IMR-90 (cell line): Measurements from ENCODE around the gene CYCS. TPM values are rescaled to one million over a fixed set of nuclear protein-coding genes. Genes with fewer than 3 reads are reported as not detected.

ENCODE experiments used
- ATAC-seq: fragments of 200-7000 bp; cut with Tn5 transposase; 2 replicates; pipeline ENCODE4 v1.9.1; 2020; ENCODE audit warnings: low read depth, mild to moderate bottlenecking, moderate library complexity
- BruUV-seq: library from RNA; stranded (reverse); fragments of 400-500 nt; replicated peaks from 2 replicates; lab custom pipeline; 2021; lab: Mats Ljungman, UMichigan
- CTCF ChIA-PET: fragments of 300-600 bp; formaldehyde crosslinking; extraction: SDS; loops from one replicate; lab custom pipeline; 2021; ENCODE audit warnings: antibody characterized with exemption; lab: Yijun Ruan, JAX
- POLR2A ChIA-PET: fragments of 300-600 bp; sonication (Branson Sonifier 250); formaldehyde crosslinking; loops from one replicate; lab custom pipeline; 2022; ENCODE audit warnings: antibody characterized with exemption; ENCODE audit not compliant: unreplicated experiment; lab: Charles Lee
- DNase-seq: peaks from one replicate; pipeline ENCODE4 v3.0.0; 2013
- H2AFZ ChIP-seq: replicated peaks from 2 replicates; pipeline ENCODE3; 2013; ENCODE audit warnings: low read length, mild to moderate bottlenecking; ENCODE audit not compliant: poor library complexity
- H2AK5ac ChIP-seq: 2 replicates; pipeline ENCODE4 v1.6.1; 2013; ENCODE audit warnings: low read depth, low read length, inconsistent platforms
- H2AK9ac ChIP-seq: replicated peaks from 2 replicates; pipeline ENCODE3; 2013; ENCODE audit warnings: mild to moderate bottlenecking, low read depth, low read length, moderate library complexity; ENCODE audit not compliant: poor library complexity
- H2BK120ac ChIP-seq: 2 replicates; pipeline ENCODE4 v1.6.1; 2013; ENCODE audit warnings: low read depth, low read length, inconsistent platforms
- H2BK15ac ChIP-seq: 3 replicates; pipeline ENCODE4 v1.6.1; 2013; ENCODE audit warnings: low read depth, low read length, inconsistent platforms
- H2BK20ac ChIP-seq: 2 replicates; pipeline ENCODE4 v1.6.1; 2013; ENCODE audit warnings: low read depth, mild to moderate bottlenecking, inconsistent platforms, low read length, moderate library complexity
- H2BK5ac ChIP-seq: 2 replicates; pipeline ENCODE4 v1.6.1; 2013; ENCODE audit warnings: mild to moderate bottlenecking, low read depth, low read length, inconsistent platforms; ENCODE audit not compliant: poor library complexity, severe bottlenecking
- H3K14ac ChIP-seq: replicated peaks from 2 replicates; pipeline ENCODE4 v1.6.1; 2013; ENCODE audit warnings: low read depth, low read length, inconsistent platforms
- H3K18ac ChIP-seq: 2 replicates; pipeline ENCODE4 v1.6.1; 2013; ENCODE audit warnings: low read depth, low read length, control low read depth
- H3K23ac ChIP-seq: 2 replicates; pipeline ENCODE4 v1.6.1; 2013; ENCODE audit warnings: low read depth, low read length, inconsistent platforms
- H3K27ac ChIP-seq: 2 replicates; pipeline ENCODE4 v1.5.1; 2013; ENCODE audit warnings: mild to moderate bottlenecking, control low read depth, low read length; ENCODE audit not compliant: insufficient read depth
- H3K27me3 ChIP-seq: 2 replicates; pipeline ENCODE4 v1.6.1; 2013; ENCODE audit warnings: low read length; ENCODE audit not compliant: control insufficient read depth, insufficient read depth
- H3K36me3 ChIP-seq: 2 replicates; pipeline ENCODE4 v1.6.1; 2013; ENCODE audit warnings: low read length, mixed read lengths; ENCODE audit not compliant: control insufficient read depth, insufficient read depth
- H3K4ac ChIP-seq: 2 replicates; pipeline ENCODE4 v1.6.1; 2013; ENCODE audit warnings: low read depth, low read length, inconsistent platforms
- H3K4me1 ChIP-seq: 2 replicates; pipeline ENCODE4 v1.6.1; 2013; ENCODE audit warnings: low read length, mixed read lengths; ENCODE audit not compliant: control insufficient read depth, insufficient read depth
- H3K4me2 ChIP-seq: 2 replicates; pipeline ENCODE4 v1.6.1; 2013; ENCODE audit warnings: low read depth, mild to moderate bottlenecking, control low read depth, low read length, moderate library complexity
- H3K4me3 ChIP-seq: 2 replicates; pipeline ENCODE4 v1.5.1; 2013; ENCODE audit warnings: low read depth, mild to moderate bottlenecking, control low read depth, low read length, moderate library complexity; ENCODE audit not compliant: insufficient read depth
- H3K56ac ChIP-seq: 2 replicates; pipeline ENCODE4 v1.6.1; 2013; ENCODE audit warnings: low read length, inconsistent platforms; ENCODE audit not compliant: insufficient read depth; ENCODE audit errors: extremely low read depth
- H3K79me1 ChIP-seq, 2 experiments: 2 replicates each; pipeline ENCODE4 v1.6.1; 2013; ENCODE audit warnings: low read length in 2 of 2, inconsistent platforms in 1 of 2, low read depth in 1 of 2
- H3K9ac ChIP-seq: 2 replicates; pipeline ENCODE4 v1.6.1; 2013; ENCODE audit warnings: low read depth, low read length, control low read depth
- H3K9me1 ChIP-seq: 2 replicates; pipeline ENCODE4 v1.6.1; 2013; ENCODE audit warnings: low read length, inconsistent platforms; ENCODE audit not compliant: insufficient read depth
- H3K9me3 ChIP-seq: 2 replicates; pipeline ENCODE4 v1.6.1; 2013; ENCODE audit warnings: low read length; ENCODE audit not compliant: control insufficient read depth, insufficient read depth
- H4K20me1 ChIP-seq: 2 replicates; pipeline ENCODE4 v1.6.1; 2013; ENCODE audit warnings: low read length, inconsistent platforms; ENCODE audit not compliant: insufficient read depth
- H4K5ac ChIP-seq: 2 replicates; pipeline ENCODE4 v1.6.1; 2013; ENCODE audit warnings: mild to moderate bottlenecking, low read depth, low read length, control low read depth
- H4K8ac ChIP-seq, 2 experiments: 2 replicates each; pipeline ENCODE4 v1.6.1; 2013; ENCODE audit warnings: low read depth in 2 of 2, low read length in 2 of 2, control low read depth in 1 of 2, inconsistent platforms in 1 of 2
- H4K91ac ChIP-seq: 2 replicates; pipeline ENCODE4 v1.6.1; 2013; ENCODE audit warnings: low read depth, low read length, inconsistent platforms; ENCODE audit not compliant: insufficient read depth
- BHLHE40 ChIP-seq: fragments of 150-350 bp; IDR thresholded peaks from 2 replicates; pipeline ENCODE4 v1.6.1; 2016; ENCODE audit warnings: mild to moderate bottlenecking, low read depth, low read length
- CEBPB ChIP-seq: IDR thresholded peaks from 2 replicates; pipeline ENCODE4 v1.6.1; 2012; ENCODE audit warnings: low read depth, low read length, improper control_type of control experiment
- CHD1 ChIP-seq: IDR thresholded peaks from 2 replicates; pipeline ENCODE4 v1.6.1; 2012; ENCODE audit warnings: low read depth, low read length, improper control_type of control experiment
- FOS ChIP-seq: fragments of 150-350 bp; IDR thresholded peaks from 2 replicates; pipeline ENCODE4 v1.6.1; 2016; ENCODE audit warnings: low read depth, low read length
- MAFK ChIP-seq: IDR thresholded peaks from 2 replicates; pipeline ENCODE4 v1.6.1; 2012; ENCODE audit warnings: low read depth, low read length, improper control_type of control experiment
- MAZ ChIP-seq: IDR thresholded peaks from 2 replicates; pipeline ENCODE4 v1.6.1; 2012; ENCODE audit warnings: low read depth, mild to moderate bottlenecking, low read length, improper control_type of control experiment, moderate library complexity, borderline replicate concordance
- MXI1 ChIP-seq: IDR thresholded peaks from 2 replicates; pipeline ENCODE4 v1.6.1; 2012; ENCODE audit warnings: low read depth, mild to moderate bottlenecking, low read length, moderate library complexity, borderline replicate concordance
- NFE2L2 ChIP-seq: fragments of 150-350 bp; IDR thresholded peaks from 2 replicates; pipeline ENCODE4 v1.6.1; 2016; ENCODE audit warnings: low read depth, mild to moderate bottlenecking, low read length
- POLR2A ChIP-seq: IDR thresholded peaks from 2 replicates; pipeline ENCODE4 v1.6.1; 2012; ENCODE audit warnings: mild to moderate bottlenecking, low read depth, low read length
- RAD21 ChIP-seq: IDR thresholded peaks from 2 replicates; pipeline ENCODE4 v1.6.1; 2012; ENCODE audit warnings: low read length, improper control_type of control experiment
- RCOR1 ChIP-seq: IDR thresholded peaks from 2 replicates; pipeline ENCODE4 v1.6.1; 2012; ENCODE audit warnings: mild to moderate bottlenecking, low read length, improper control_type of control experiment; ENCODE audit not compliant: insufficient replicate concordance
- RFX5 ChIP-seq: IDR thresholded peaks from 2 replicates; pipeline ENCODE4 v1.8.0; 2012; ENCODE audit warnings: low read depth, mild to moderate bottlenecking, low read length, moderate library complexity
- WGBS, 2 experiments: methylation state at CpG; one replicate each; pipeline versions ENCODE4 v1.1.5 to v1.1.7; 2013; ENCODE audit warnings: missing lambda C conversion rate in 2 of 2; ENCODE audit not compliant: insufficient read length in 1 of 2; ENCODE audit errors: extremely low coverage in 2 of 2; 5-methylcytosine and 5-hydroxymethylcytosine counted together
- dilution Hi-C: fragments of 300-500 bp; cut with HindIII; formaldehyde crosslinking; loops from one replicate; pipeline ENCODE4 v1.14.3; 2018; ENCODE audit warnings: low sequenced_read_pairs; ENCODE audit not compliant: unreplicated experiment
- in situ Hi-C: fragments of 300-500 bp; cut with MboI; formaldehyde crosslinking; loops from 3 replicates; pipeline ENCODE4 v1.14.3; 2019; ENCODE audit warnings: low sequenced_read_pairs, inconsistent platforms, mixed read lengths
- intact Hi-C: fragments of 100-400 bp; cut with micrococcal nuclease; formaldehyde crosslinking; loops from 2 replicates; pipeline ENCODE4 v1.10.0; 2022
- polyA plus RNA-seq, 3 experiments: library from polyadenylated mRNA; depleted of rRNA; stranded (reverse); fragments of >200 nt; gene quantifications; 2 replicates each; pipeline ENCODE4 v1.2.3, GENCODE V29; 2012; ENCODE audit warnings: low replicate concordance in 1 of 3
- total RNA-seq: library from RNA; depleted of rRNA; stranded (reverse); fragments of >200 nt; gene quantifications from 2 replicates; pipeline ENCODE4 v1.2.3, GENCODE V29; 2012
- TF ChIP-seq, protein P1 (sequence below): fragments of 150-350 bp; IDR thresholded peaks from 2 replicates; pipeline ENCODE4 v1.6.1; 2017; ENCODE audit warnings: mild to moderate bottlenecking, antibody characterized with exemption, low read length, low read depth
- TF ChIP-seq, protein P2 (sequence below): fragments of 150-350 bp; IDR thresholded peaks from 2 replicates; pipeline ENCODE4 v1.6.1; 2016; ENCODE audit warnings: low read depth, mild to moderate bottlenecking, low read length, moderate library complexity, borderline replicate concordance
- TF ChIP-seq, protein P3 (sequence below): conservative IDR thresholded peaks from 2 replicates; pipeline ENCODE4 v1.5.1; 2012; ENCODE audit warnings: mild to moderate bottlenecking, low read depth, low read length, improper control_type of control experiment

The CYCS gene
- total and polyA plus RNA-seq, 2 of the 4 experiments (the other 2 are of a cell fraction) = 22.9 to 59.0 TPM

DNA sequence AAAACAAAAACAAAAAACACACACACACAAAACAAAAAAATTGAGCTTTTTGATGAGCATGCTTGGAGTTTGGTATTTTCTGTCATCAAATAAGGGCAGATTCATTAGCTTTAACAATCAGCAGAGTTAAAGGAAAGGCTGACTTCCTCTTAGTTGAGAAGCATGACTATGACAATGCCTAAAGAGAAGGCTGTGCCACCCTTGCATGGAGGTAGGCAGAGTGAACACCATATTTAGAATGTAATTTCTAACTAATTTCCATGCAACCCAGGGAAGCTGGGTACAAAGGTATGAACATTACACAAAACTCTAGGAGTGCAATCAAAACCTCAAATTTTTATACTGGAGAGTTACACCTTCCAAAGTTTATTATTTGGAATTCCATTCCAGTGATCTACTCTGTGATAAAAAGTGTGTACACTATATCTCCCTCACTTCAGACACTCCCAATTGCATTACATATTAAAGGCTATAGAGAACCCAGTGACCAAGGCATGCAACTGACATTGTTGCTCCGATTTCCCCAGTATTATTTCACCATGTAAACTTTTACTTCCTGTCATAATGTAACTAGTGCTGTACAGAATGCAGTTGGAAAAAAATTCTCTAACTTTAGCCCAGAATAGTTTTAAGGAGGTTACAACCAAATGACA lies 9.4 kb upstream of the CYCS start:
- H3K9me1 ChIP-seq = no peaks in the 10 kb centered on the region
- no peak overlapping the region for H3K9ac ChIP-seq
- peak overlapping the region; percentile 35 for H2BK5ac ChIP-seq
- dilution Hi-C loops = no loop called here
- H3K27me3 ChIP-seq = no peaks in the 10 kb centered on the region
- peak overlapping the region in 1 of 2 experiments; percentile 13; a peak in 1 of 4 replicates for H4K8ac ChIP-seq
- no peak overlapping the region for H3K4ac ChIP-seq
- H2AK5ac ChIP-seq = no peak overlapping the region
- intact Hi-C loops = loop anchor here (2.0 kb wide), 1 partner anchor 20 kb away; no protein-coding TSS in a partner anchor
- DNase-seq = peak; percentile 39
- CTCF ChIA-PET = interaction anchor here (0.6 to 0.7 kb wide), 2 partner anchors 82 to 322 kb away, joined by 4 to 6 read pairs; no protein-coding TSS in a partner anchor
- H3K9me3 ChIP-seq = no peaks in the 10 kb centered on the region
- H3K4me2 ChIP-seq = no peak overlapping the region; the same call in 1 of the 2 replicates
- peak; percentile 91 for ATAC-seq
- no peak overlapping the region for H3K18ac ChIP-seq
- H4K20me1 ChIP-seq = no peaks in the 10 kb centered on the region
- H3K4me1 ChIP-seq = no peaks in the 10 kb centered on the region; the same call in none of the 2 replicates
- in situ Hi-C loops = no loop called here
- no peak overlapping the region for H2AFZ ChIP-seq
- no peak overlapping the region for H4K5ac ChIP-seq
- no peak overlapping the region for H3K23ac ChIP-seq
- H4K91ac ChIP-seq = no peak overlapping the region
- no peaks in the 10 kb centered on the region for H3K79me1 ChIP-seq
- no peak overlapping the region for H2AK9ac ChIP-seq
- H3K14ac ChIP-seq = no peak overlapping the region
- BruUV-seq = no TSS peak
- POLR2A ChIA-PET = interaction anchor here (0.6 kb wide), 1 partner anchor 9 kb away, joined by 5 read pairs; no protein-coding TSS in a partner anchor
- H3K56ac ChIP-seq = no peak overlapping the region
- H3K4me3 ChIP-seq = no peak overlapping the region
- no peak overlapping the region for H2BK15ac ChIP-seq
- no peaks in the 10 kb centered on the region for H3K36me3 ChIP-seq
- no peak overlapping the region for H2BK20ac ChIP-seq
- H2BK120ac ChIP-seq = no peak overlapping the region
- no CpG with 5 or more reads among the region's 1 CpG for WGBS, 2 experiments
- no peak overlapping the region for H3K27ac ChIP-seq
- TF ChIP-seq POLR2A = no peak
- TF ChIP-seq MAZ = no peak
- no peak for TF ChIP-seq MAFK
- TF ChIP-seq, protein P1, sequence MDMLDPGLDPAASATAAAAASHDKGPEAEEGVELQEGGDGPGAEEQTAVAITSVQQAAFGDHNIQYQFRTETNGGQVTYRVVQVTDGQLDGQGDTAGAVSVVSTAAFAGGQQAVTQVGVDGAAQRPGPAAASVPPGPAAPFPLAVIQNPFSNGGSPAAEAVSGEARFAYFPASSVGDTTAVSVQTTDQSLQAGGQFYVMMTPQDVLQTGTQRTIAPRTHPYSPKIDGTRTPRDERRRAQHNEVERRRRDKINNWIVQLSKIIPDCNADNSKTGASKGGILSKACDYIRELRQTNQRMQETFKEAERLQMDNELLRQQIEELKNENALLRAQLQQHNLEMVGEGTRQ = no peak
- TF ChIP-seq CHD1 = no peak
- no peak for TF ChIP-seq BHLHE40
- TF ChIP-seq CEBPB = no peak
- TF ChIP-seq, protein P2, sequence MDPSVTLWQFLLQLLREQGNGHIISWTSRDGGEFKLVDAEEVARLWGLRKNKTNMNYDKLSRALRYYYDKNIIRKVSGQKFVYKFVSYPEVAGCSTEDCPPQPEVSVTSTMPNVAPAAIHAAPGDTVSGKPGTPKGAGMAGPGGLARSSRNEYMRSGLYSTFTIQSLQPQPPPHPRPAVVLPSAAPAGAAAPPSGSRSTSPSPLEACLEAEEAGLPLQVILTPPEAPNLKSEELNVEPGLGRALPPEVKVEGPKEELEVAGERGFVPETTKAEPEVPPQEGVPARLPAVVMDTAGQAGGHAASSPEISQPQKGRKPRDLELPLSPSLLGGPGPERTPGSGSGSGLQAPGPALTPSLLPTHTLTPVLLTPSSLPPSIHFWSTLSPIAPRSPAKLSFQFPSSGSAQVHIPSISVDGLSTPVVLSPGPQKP = no peak
- no peak for TF ChIP-seq NFE2L2
- TF ChIP-seq RCOR1 = no peak
- no peak for TF ChIP-seq MXI1
- TF ChIP-seq, protein P3, sequence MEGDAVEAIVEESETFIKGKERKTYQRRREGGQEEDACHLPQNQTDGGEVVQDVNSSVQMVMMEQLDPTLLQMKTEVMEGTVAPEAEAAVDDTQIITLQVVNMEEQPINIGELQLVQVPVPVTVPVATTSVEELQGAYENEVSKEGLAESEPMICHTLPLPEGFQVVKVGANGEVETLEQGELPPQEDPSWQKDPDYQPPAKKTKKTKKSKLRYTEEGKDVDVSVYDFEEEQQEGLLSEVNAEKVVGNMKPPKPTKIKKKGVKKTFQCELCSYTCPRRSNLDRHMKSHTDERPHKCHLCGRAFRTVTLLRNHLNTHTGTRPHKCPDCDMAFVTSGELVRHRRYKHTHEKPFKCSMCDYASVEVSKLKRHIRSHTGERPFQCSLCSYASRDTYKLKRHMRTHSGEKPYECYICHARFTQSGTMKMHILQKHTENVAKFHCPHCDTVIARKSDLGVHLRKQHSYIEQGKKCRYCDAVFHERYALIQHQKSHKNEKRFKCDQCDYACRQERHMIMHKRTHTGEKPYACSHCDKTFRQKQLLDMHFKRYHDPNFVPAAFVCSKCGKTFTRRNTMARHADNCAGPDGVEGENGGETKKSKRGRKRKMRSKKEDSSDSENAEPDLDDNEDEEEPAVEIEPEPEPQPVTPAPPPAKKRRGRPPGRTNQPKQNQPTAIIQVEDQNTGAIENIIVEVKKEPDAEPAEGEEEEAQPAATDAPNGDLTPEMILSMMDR = no peak
- TF ChIP-seq RAD21 = no peak
- no peak for TF ChIP-seq RFX5
- no peak for TF ChIP-seq FOS
